Measurements from ENCODE around the gene TRMT10C. TPM values are rescaled to one million over a fixed set of nuclear protein-coding genes. Genes with fewer than 3 reads are reported as not detected.

Gene TRMT10C
- total and polyA plus RNA-seq, 2 experiments from 2014 or later = 61.9 to 145 TPM

GRCh38 chr3:101548527-101549105, 13.1 kb upstream of the TRMT10C start (continued):
- no peak for TF ChIP-seq ZNF462 (CRISPR knock-in tag; IDR thresholded peaks at IDR 0.05)
- TF ChIP-seq EZH2 (IDR thresholded peaks at IDR 0.05; ENCODE audit: low read depth, unreplicated experiment) = no peak
- no peak for TF ChIP-seq CREB1 (CRISPR knock-in tag; IDR thresholded peaks at IDR 0.05; ENCODE audit: low read depth)

DNA sequence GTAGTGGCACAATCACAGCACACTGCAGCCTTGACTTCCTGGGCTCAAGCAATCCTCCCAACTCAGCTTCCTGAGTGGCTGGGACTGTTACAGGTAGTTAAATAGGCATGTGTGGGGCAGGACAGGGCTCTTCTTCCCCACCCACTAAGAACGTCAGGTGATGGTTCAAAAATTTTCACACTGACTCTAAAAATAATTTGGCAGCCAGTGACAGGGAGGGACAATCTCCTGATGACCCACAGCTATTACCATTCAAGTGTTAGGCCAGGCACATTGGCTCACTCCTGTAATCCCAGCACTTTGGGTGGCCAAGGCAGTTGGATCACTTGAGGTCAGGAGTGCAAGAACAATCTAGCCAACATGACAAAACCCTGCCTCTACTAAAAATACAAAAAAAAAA, 12.2 kb upstream of the TRMT10C start:
- peaks cover 27% of the 10 kb centered on the region for H3K36me3 Mint-ChIP-seq (ENCODE audit: low read depth)
- no peak for TF ChIP-seq JUNB (IDR thresholded peaks at IDR 0.05; ENCODE audit: unreplicated experiment)
- TF ChIP-seq, protein P1, sequence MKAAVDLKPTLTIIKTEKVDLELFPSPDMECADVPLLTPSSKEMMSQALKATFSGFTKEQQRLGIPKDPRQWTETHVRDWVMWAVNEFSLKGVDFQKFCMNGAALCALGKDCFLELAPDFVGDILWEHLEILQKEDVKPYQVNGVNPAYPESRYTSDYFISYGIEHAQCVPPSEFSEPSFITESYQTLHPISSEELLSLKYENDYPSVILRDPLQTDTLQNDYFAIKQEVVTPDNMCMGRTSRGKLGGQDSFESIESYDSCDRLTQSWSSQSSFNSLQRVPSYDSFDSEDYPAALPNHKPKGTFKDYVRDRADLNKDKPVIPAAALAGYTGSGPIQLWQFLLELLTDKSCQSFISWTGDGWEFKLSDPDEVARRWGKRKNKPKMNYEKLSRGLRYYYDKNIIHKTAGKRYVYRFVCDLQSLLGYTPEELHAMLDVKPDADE (IDR thresholded peaks at IDR 0.05) = no peak
- TF ChIP-seq ZNF462 (CRISPR knock-in tag; IDR thresholded peaks at IDR 0.05) = no peak
- TF ChIP-seq ZNF114 (CRISPR knock-in tag; IDR thresholded peaks at IDR 0.05) = no peak
- TF ChIP-seq NANOG (IDR thresholded peaks at IDR 0.05; ENCODE audit: borderline replicate concordance) = no peak
- no peak for TF ChIP-seq EZH2 (IDR thresholded peaks at IDR 0.05; ENCODE audit: low read depth, unreplicated experiment)
- TF ChIP-seq POLR2AphosphoS5 (IDR thresholded peaks at IDR 0.05; ENCODE audit: low read depth) = no peak

More for the DNA sequence above, 12.2 kb upstream of the TRMT10C start:
- Histone ChIP-seq H3K79me2 (replicated peaks; ENCODE audit: insufficient read depth) (no peaks in the 10 kb centered on the region), H3F3A (replicated peaks; ENCODE audit: low read depth) (no peaks in the 10 kb centered on the region), H3K27ac (ENCODE audit: low read depth) (no peak overlapping the region), H3K4me3 (no peak overlapping the region), H2AFZ (no peak overlapping the region), H3K4me2 (no peak overlapping the region), H3K36me3 (ENCODE audit: insufficient read depth) (no peaks in the 10 kb centered on the region), H3K27me3 (ENCODE audit: insufficient read depth) (no peaks in the 10 kb centered on the region), H4K20me1 (replicated peaks; ENCODE audit: insufficient read depth) (no peaks in the 10 kb centered on the region), H3K9me2 (ENCODE audit: insufficient read depth) (0 out of 2 replicates have a peak, but pooled peaks cover 6% of the 10 kb centered on the region), H3K4me1 (ENCODE audit: insufficient read depth) (no peaks in the 10 kb centered on the region)
- Mint-ChIP-seq H3K9me3 (peaks cover 39% of the 10 kb centered on the region), H3K4me1 (peaks cover 4% of the 10 kb centered on the region), H3K27ac (no peak overlapping the region), H3K4me3 (no peak overlapping the region), H3K27me3 (ENCODE audit: insufficient read depth, low read depth, poor library complexity) (peaks cover 5% of the 10 kb centered on the region)
- no peak for DNase-seq (ENCODE audit: low spot score)
- ATAC-seq = no peak
